ENCODE data around the gene DSCAM. TPM values are rescaled to one million over a fixed set of nuclear protein-coding genes. Genes with fewer than 3 reads are reported as not detected.

The DSCAM gene
- total RNA-seq, 1 donor from 2014 or later, result not detected

DNA sequence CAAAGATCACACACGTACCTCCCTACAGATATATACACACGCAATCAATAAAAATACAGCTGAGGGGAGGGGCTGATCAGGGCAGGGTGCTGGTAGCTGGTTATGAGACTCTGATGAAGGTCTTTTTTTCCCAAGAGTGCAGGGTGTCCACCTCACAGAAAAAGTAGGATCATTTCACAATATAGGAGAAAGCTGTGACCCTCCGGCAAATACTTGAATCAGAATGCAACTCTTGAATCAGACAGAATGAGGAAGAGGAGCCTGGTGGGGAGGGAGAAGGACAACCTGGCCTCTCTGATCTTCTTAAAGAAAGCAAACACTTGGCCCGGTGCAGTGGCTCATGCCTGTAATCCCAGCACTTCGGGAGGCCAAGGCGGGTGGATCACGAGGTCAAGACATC, 710.4 kb downstream of the DSCAM start:
- Histone ChIP-seq H3K4me1 (peaks cover 4% of the 10 kb centered on the region), H3K36me3 (no peaks in the 10 kb centered on the region), H3K27ac (replicated peaks) (no peak overlapping the region), H3K27me3 (ENCODE audit: low read depth) (peaks cover 5% of the 10 kb centered on the region), H3K4me3 (no peak overlapping the region), H3K9me3 (replicated peaks) (peaks cover 5% of the 10 kb centered on the region)
- TF ChIP-seq, protein P1, sequence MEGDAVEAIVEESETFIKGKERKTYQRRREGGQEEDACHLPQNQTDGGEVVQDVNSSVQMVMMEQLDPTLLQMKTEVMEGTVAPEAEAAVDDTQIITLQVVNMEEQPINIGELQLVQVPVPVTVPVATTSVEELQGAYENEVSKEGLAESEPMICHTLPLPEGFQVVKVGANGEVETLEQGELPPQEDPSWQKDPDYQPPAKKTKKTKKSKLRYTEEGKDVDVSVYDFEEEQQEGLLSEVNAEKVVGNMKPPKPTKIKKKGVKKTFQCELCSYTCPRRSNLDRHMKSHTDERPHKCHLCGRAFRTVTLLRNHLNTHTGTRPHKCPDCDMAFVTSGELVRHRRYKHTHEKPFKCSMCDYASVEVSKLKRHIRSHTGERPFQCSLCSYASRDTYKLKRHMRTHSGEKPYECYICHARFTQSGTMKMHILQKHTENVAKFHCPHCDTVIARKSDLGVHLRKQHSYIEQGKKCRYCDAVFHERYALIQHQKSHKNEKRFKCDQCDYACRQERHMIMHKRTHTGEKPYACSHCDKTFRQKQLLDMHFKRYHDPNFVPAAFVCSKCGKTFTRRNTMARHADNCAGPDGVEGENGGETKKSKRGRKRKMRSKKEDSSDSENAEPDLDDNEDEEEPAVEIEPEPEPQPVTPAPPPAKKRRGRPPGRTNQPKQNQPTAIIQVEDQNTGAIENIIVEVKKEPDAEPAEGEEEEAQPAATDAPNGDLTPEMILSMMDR (IDR thresholded peaks at IDR 0.05; ENCODE audit: borderline replicate concordance), result no peak
- intact Hi-C loops (cut with micrococcal nuclease), result no loop called here
- no peak for DNase-seq

DNA sequence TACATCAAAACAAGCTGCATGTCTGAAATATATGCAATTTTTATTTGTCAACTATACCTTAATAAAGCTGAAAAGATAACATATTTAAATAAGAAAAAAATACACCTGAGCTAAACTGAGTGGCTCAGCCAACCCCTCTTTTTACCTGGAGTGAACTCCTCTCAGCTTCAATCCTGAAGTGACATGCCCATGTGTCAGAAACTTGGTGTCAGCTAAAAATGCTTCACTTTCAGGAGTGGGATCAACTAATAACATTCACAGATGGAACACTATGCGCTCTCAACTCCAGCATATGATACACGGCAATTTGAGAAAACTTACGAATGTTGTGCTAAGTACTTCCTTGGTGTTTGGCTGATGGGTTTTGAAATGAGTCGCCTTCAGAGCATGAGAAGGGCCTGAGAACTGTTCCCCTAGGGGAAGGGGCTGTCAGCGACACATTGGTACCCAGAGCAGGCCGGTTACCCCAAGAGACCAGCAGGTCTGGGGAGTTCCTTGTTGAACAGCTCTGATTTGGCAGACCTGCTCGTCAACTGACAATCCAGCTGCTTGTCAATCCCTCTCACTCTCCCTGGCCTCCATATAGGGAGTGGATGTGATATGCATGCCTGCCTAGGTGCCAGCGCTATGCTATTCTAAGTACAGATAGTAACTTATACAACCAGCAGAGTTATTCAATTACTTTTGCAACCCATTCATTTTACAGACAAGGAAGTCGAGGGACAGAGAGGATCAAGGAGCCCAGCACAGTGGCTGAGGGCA, 712.0 kb downstream of the DSCAM start:
- peaks cover 4% of the 10 kb centered on the region for H3K4me1 ChIP-seq
- no peak overlapping the region for H3K4me3 ChIP-seq
- TF ChIP-seq, protein P1 (IDR thresholded peaks at IDR 0.05; ENCODE audit: borderline replicate concordance), result no peak
- no peak for DNase-seq
- intact Hi-C loops (cut with micrococcal nuclease), result no loop called here
- H3K27me3 ChIP-seq (ENCODE audit: low read depth), result peaks cover 5% of the 10 kb centered on the region
- peaks cover 5% of the 10 kb centered on the region for H3K9me3 ChIP-seq (replicated peaks)
- H3K27ac ChIP-seq (replicated peaks), result no peak overlapping the region
- no peaks in the 10 kb centered on the region for H3K36me3 ChIP-seq

DNA sequence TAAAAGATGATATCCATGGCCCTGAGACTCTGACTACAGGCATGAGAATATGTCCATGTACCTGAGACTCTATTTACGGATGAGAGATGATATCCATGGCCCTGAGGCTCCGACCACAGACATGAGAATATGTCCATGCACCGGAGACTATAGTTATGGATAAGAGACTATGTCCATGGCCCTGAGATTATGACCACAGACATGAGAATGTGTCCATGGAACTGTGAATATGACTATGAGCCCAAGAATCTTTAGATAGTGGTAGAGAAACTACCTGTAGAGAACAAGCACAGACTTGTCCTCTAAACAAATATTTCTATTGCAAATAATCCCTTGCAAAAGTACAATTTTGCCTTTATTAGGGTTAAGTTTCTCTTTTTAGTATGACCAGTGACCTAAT, 716.5 kb downstream of the DSCAM start:
- H3K4me3 ChIP-seq, result no peak overlapping the region
- H3K27me3 ChIP-seq (ENCODE audit: low read depth), result no peaks in the 10 kb centered on the region
- no peak for DNase-seq
- H3K36me3 ChIP-seq, result no peaks in the 10 kb centered on the region
- intact Hi-C loops (cut with micrococcal nuclease), result no loop called here
- peaks cover 4% of the 10 kb centered on the region for H3K4me1 ChIP-seq
- peaks cover 5% of the 10 kb centered on the region for H3K9me3 ChIP-seq (replicated peaks)
- TF ChIP-seq, protein P1 (IDR thresholded peaks at IDR 0.05; ENCODE audit: borderline replicate concordance), result no peak
- no peak overlapping the region for H3K27ac ChIP-seq (replicated peaks)

DNA sequence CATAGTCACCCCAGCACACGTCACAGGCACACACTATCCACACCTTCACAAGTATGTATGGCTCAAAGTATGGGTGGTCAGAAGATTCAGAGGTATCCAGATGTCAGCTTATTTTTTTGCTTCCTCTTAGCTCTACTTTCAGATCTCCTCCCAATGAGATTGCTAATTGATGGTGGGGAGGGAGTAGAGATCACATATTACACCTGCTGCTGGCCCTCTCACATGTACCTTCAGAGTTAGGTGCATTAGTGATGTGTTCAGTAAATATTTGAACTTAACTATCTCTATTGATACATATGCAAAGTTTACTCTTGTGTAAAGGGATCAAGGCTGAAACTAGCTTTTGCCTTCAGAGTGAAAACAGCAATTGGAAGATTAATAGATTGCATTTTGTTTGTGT, 717.1 kb downstream of the DSCAM start:
- Histone ChIP-seq H3K27me3 (ENCODE audit: low read depth) (no peaks in the 10 kb centered on the region), H3K36me3 (no peaks in the 10 kb centered on the region), H3K4me3 (no peak overlapping the region), H3K4me1 (peaks cover 2% of the 10 kb centered on the region), H3K9me3 (replicated peaks) (peaks cover 5% of the 10 kb centered on the region), H3K27ac (replicated peaks) (no peak overlapping the region)
- TF ChIP-seq, protein P1 (IDR thresholded peaks at IDR 0.05; ENCODE audit: borderline replicate concordance), result no peak
- DNase-seq, result no peak
- intact Hi-C loops (cut with micrococcal nuclease), result loop anchor here (10.0 kb wide), 1 partner anchor 345 kb away; no protein-coding TSS in a partner anchor

DNA sequence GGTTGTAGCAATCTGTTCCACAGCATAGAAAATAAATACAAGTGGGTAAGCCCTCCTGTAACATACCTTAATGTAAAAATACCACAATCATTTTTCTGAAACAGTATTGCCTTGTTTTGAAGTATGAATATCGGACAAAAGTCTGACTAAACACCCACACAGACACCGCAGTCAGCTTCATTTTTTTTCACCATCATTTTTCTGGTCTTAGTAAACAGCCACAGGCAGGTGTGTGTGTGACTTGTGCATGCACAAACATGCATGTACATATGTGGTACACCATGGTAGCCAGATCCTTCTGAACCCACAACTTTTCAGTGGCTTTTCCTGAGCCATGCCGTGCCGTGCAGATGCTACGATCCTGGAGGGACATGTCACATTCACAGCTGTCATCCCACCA, 718.1 kb downstream of the DSCAM start:
- no peak overlapping the region for H3K27ac ChIP-seq (replicated peaks)
- intact Hi-C loops (cut with micrococcal nuclease), result loop anchor here (10.0 kb wide), 1 partner anchor 344 kb away; no protein-coding TSS in a partner anchor
- TF ChIP-seq, protein P1 (IDR thresholded peaks at IDR 0.05; ENCODE audit: borderline replicate concordance), result no peak

More for the DNA sequence above, 718.1 kb downstream of the DSCAM start:
- DNase-seq, result no peak
- Histone ChIP-seq H3K27me3 (ENCODE audit: low read depth) (no peaks in the 10 kb centered on the region), H3K4me1 (no peaks in the 10 kb centered on the region), H3K4me3 (no peak overlapping the region), H3K36me3 (no peaks in the 10 kb centered on the region), H3K9me3 (replicated peaks) (peaks cover 5% of the 10 kb centered on the region)

Data from left ventricle myocardium inferior (tissue), 1 donor.